CD4-positive, alpha-beta T cell treated with Interleukin-21 for 1 hour (primary cell): Measurements from ENCODE around the gene CKMT2.
"Not testable (repeated sequence)": the region's sequence is repeated elsewhere in the genome, so short reads cannot be mapped to it uniquely, and the experiment has no call there.

Experiments used
- DNase-seq: peaks from one replicate; pipeline ENCODE4 v3.0.0-alpha.2; 2020

CKMT2 gene

DNA sequence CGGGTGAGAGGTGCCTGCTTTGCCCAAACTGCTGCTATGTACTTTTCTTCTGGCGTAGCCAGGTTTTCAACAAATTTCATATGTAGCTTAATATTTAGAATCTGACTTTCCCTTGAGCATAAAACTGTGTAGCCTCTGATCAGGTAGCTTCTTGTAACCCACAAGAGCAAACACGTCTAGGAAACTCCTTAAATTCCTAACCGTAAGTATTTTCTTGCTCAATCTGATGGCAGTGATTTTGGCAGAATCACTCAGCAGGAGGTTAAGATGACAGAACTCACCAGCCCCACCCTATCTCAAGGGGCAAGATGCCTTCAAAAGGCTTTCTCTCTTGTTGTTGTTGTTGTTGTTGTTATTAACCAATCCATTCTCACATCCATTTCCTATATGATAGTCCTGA, 20.8 kb downstream of the CKMT2 start:
- no peak for DNase-seq

DNA sequence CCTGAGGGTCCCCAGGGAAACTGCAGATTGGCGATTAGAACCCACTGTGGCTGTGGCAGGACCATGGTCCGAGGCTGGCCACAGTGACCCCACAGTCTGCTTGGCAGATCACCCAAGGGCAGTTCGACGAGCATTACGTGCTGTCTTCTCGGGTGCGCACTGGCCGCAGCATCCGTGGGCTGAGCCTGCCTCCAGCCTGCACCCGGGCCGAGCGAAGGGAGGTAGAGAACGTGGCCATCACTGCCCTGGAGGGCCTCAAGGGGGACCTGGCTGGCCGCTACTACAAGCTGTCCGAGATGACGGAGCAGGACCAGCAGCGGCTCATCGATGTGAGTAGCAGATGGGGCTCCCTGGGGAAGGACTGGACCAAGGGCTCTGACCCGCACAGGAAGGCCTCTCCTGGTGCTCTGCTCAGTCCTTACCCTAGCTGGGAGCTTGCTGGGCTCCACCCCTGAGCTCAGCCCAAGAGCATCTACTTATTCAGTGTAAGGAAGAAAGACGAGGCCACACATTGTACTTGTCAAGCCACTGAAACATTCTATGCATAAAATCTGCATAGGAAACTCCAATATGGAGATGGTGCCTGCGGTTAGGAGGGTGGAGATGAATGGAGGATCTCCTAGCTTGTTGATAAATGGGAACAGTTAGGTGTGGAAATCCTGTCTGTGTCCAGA, 21.9 kb downstream of the CKMT2 start:
- DNase-seq, result no peak

- DNase-seq, result no peak
These were observed 23.6 kb downstream of the CKMT2 start for GRCh38 chr5:81256766-81257165.

- DNase-seq, result not testable (repeated sequence)
These were observed 29.7 kb downstream of the CKMT2 start for GRCh38 chr5:81262796-81263195.

DNA sequence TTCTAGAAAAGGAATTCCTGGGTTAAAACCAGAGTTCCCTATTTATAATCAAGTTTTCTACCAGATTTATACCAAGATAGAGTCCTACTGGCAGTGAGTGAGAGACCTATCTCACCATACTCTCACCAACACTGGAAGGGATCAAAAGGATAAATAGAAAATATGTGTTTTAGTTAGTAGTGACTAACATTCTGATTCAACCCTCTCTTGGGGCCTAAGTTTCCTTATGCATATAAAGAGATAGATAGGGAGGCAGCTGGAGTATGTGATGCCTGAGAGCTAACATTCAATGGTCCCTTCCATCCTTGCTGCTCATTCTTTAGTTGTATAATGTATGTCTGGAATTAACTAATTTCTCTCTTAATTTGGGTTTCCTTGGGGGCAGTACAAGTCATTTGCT, 32.0 kb downstream of the CKMT2 start:
- DNase-seq, result no peak

DNA sequence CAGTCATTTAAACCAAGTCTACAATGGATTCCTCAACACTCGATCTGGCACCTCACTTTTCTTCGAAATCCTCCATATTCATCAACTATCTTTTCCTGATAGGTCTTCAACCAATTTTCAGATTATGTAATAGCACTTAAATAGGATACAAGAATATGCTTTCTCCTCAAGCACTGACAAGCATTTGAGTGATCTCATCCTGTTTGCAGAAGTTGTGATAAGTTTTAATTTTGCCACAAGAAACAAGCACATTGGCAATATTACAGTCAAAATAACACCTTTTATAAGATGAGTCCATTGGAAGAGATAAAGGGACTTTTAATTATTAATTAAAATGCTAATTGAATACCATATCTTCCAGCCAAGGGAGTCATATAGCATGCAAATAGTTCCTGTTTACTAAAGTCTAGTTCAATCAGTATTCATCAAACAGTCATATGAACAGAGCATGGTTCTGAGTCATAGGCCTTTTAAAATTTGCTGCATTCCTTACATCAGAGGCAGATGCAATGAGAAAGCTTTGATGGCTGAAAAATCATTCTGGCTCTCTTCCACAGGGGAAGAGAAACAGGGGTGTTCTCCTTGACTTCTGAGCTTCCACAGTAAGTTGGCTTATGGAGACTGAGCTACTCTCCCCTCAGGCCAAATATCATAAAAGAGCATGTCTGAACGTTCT, 35.5 kb downstream of the CKMT2 start:
- no peak for DNase-seq

DNA sequence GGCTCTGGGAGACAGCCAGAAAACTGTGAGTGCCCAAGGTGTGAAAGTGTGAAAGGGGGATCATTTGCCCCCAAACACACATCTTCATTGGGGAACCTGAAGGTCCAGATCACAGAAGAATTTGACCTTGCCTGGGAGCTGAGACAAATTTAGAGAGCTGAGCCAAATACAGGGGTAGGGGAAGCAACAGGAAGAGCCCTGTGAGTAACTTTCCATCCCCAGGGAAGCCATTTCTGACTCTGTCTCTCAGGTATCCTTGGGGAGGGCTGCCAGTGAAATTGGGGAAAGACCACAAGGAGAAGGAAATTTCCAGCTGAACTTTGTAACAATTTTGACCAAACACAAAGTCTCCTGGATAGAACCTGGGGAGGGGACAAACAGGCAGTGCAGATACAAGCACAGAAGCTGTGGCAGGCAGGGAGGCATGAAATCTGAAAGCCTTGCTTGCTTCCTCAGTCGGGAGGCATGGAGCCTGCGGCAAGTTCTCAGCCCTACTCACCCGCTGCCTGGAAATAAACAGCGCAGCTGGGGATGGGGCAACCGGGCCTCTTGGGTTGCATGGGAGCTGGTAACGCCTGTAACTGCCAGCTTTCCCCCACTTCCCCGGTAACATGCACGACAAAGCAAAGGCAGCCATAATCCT, 36.8 kb downstream of the CKMT2 start:
- no peak for DNase-seq

GRCh38 chr5:81270394-81271027, 37.4 kb downstream of the CKMT2 start:
- DNase-seq, result not testable (repeated sequence)

- no peak for DNase-seq
These were observed 50.9 kb downstream of the CKMT2 start for GRCh38 chr5:81283976-81284375.

DNA sequence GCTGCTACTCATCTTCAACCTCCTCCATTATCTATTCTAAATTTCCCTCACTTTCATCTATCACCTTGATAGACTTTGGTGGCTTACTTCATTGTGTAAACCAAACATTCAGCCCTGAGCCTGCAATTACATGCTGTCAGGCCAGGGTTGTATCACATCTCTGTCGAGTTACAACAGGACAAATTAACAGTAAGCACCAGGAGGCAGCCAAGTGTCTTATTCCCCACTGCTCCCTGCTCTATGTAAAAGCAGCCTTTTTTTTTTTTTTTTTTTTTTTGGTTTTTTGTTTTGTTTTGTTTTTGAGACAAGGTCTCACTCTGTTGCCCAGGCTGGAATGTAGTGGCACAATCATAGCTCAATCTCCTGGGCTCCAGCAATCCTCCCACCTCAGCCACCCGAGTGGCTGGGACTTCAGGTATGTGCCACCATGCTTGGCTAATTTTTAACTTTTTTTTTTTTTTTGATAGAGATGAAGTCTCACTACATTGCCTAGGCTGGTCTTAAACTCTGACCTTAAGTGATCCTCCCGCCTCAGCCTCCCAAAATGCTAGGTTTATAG, 53.0 kb downstream of the CKMT2 start:
- no peak for DNase-seq

DNA sequence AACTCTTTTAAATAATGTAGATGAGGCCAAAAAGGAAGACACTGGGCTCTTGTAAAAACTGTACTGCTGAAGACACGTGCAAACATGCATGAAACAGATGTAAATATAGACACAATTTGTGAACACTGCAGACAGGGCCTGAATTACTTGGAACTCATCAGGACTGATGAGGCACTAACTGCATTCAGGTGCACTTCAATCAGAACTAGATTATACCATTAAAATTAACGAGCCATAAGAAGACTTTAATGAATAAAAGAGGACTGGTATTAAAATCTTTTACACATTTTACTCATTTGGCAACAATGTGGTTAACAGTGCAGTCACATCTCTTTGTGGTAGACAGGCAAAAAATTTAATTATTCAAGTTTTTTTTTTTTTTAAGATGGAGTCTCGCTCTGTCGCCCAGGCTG, 54.9 kb downstream of the CKMT2 start:
- DNase-seq, result no peak

DNA sequence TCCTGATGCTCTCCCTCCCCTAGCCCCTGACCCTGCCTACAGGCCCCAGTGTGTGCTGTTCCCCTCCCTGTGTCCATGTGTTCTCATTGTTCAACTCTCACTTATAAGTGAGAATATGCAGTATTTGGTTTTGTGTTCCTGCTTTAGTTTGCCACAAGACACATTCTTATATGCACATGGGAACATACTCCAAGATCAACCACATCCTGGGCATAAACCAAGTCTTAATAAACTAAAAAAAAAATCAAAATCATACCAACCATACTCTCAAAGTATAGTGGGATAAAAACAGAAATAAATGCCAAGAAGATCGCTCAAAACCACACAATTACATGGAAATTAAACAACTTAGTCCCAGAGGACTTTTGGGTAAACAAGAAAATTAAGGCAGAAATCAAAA, 57.0 kb downstream of the CKMT2 start:
- DNase-seq, result no peak

DNA sequence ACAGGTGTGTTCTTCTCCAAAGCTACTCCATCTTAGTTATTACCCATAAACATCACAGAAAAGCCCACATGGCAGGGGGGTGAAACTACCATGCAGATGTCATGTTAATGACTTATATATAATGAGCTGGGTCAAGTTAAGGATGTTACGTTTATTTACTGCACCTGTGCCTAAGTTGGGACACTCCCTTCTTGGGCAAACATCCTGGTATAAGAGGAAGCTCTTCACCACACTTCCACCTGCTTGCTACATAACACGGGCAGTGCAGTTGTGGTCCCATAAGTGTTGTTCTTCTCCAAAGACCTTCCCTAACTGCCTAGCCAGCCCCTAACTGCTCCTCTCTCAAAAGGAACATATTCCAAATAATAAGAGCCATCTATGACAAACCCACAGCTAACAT, 59.0 kb downstream of the CKMT2 start:
- peak; percentile 9 for DNase-seq

GRCh38 chr5:81294021-81294420, 60.9 kb downstream of the CKMT2 start:
- DNase-seq, result not testable (repeated sequence)

DNA sequence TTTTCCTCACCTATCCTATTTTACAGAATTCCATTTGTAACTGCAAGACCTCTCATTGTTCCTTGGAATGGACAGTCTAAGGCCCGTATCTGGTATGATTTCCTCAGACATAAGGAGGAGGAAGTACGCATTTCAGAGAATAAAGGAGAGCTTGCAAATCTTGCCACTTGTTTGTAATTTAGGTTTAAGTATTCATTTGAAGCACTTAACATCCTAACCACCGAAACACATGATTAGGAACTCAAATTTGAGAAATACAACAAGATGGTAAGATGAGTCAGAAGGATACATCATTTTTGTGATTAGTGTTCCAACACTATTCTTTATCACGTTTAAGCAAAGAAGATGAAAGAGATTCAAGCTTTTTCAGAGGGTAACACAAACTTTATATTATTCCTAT, 64.4 kb downstream of the CKMT2 start:
- no peak for DNase-seq

- no peak for DNase-seq
These were observed 67.8 kb downstream of the CKMT2 start for GRCh38 chr5:81300921-81301270.

DNA sequence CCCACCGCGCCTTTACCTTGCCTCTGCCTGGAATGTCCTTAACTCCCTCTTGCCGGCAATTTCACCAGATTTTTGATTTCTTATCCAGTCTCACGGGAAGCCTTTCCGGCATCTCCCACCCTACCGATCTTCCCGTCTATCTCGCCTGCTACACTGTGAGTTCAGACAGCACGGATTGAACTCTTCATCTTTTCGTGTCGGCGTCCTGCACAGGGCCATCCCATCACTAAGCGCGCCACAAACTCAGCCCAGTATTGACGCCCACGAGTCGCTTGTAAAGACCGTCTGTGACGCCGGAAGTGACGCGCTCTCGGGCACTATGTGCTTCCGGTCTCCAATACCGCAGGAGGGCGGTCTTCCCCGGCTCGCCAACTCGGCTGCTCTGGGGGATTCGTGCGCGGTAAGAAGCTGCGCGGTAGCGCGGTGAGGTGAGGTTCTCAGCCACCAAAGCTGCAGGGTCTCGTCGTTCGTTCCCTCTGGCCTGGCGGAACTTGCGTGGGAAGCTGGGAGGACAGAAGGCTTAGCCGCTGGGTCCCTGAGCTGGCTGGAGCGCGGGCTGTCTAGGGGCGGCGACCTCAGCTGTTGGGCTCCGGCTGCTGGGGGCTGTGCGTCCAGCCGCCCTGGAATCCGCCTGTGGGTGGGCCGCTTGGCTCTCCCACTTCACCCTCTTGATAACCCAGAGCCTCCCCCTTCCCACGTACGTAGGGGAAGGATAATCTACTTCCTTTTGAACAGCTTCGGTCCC, 68.3 kb downstream of the CKMT2 start, which contains the start of gene ZCCHC9:
Gene ZCCHC9 (plus strand): TSS at position 317 of the 745 bp plus-strand sequence. CDS start 3,171 bp downstream, outside the sequence.
- DNase-seq, result peak; percentile 94

GRCh38 chr5:81302596-81302995, 69.5 kb downstream of the CKMT2 start:
- DNase-seq, result no peak

GRCh38 chr5:81303563-81303962, 70.4 kb downstream of the CKMT2 start:
- DNase-seq, result no peak

DNA sequence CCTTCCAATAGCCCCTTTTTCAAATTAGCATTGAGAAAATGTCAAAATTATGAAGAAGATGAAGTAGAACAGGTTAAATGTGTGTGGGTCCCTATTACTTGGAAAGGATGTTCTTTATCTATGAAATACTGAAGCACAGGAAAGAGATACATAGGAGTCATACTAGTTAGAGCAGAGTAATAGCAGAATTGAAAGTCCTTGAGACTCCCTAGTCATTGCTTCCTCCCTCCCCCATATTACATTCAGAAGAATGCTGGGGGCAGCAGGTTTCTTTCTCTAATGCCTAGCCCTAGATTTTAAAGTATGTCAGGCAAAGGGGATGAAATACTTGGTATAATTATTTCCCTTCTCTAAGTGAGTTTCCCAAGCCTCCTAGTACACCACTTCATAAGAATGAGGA, 72.7 kb downstream of the CKMT2 start:
- no peak for DNase-seq

GRCh38 chr5:81308836-81309235, 75.7 kb downstream of the CKMT2 start:
- no peak for DNase-seq

DNA sequence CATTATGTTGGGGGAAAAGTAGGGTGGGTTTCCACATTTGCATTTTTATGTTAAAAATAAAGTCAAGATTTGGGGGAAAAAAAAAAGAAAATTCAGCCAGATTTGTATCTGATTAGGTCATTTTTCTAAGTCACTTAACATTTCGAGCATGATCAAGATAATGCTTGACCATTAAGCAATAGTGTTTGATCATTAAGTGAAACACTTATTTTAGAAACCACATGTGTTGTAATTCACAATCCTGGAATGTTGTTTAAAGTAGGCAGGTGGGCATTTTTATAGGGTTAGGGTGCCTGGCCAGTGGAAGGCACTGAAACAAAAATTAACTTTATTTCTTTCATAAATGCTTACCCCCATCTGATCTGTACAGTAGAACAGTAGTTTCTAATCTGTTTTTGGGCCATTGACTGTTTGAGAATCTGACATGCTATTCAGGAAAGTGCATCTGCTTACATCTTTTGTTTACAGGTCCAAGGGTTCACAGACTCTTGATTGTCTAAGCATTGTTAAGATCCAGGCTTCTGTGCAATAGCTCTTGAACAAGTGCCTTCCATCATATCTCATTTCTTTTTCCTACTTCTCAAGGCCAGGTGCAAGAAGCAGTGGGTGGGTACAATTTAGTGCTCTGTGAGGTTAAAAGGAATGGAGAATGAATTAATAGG, 77.4 kb downstream of the CKMT2 start:
- DNase-seq, result no peak
